Measurements from ENCODE around the gene ITGB6. TPM values are rescaled to one million over a fixed set of nuclear protein-coding genes. Genes with fewer than 3 reads are reported as not detected.
"Not testable (repeated sequence)": the region's sequence is repeated elsewhere in the genome, so short reads cannot be mapped to it uniquely, and the experiment has no call there.

The ITGB6 gene
- total RNA-seq, 1 donor from 2014 or later = not detected

DNA sequence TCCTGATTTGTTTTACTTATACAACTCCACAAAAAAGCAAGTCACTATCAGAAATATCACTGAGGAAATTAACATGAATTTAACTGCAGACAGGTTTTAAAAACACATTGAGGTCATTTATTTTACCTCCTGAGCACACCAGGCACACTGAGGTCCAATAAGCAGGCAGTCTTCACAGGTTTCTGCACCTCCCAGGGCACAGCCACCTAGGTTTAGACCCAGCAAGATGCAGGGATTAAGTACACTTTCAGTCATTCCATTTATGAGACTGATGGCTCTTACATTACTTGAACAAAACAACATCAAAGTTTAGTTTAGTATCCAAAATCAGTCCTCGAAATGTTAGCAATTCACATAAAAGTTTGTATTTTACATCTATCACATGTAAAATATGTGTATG, 1.0 kb downstream of the ITGB6 start:
- H3K4me1 Mint-ChIP-seq (ENCODE audit: low read depth) = no peaks in the 10 kb centered on the region
- DNase-seq (ENCODE audit: low spot score) = no peak

DNA sequence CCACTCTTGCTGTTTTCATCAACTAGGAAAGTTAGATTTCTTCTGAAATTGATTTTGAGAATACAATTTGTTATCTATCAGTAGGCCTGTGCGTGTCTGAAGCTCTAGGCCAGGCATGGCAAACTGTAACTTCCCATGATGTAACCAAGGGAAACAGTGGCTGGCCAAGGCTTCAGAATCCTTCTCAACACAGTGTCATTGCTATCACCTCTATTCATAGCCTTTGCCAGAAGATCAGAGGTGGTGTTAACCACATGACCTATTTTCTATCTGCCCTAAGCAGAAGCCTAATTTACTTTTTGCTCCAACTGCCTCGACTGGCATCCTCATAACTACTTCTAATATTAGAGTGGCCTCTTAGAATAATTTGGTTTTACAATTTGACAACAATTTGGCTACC, 2.5 kb downstream of the ITGB6 start:
- no peaks in the 10 kb centered on the region for H3K9me3 Mint-ChIP-seq
- intact Hi-C loops (cut with micrococcal nuclease) = no loop called here

More for the DNA sequence above, 1.0 kb downstream of the ITGB6 start:
- Mint-ChIP-seq H3K9me3 (no peaks in the 10 kb centered on the region), H3K36me3 (ENCODE audit: low read depth) (no peaks in the 10 kb centered on the region), H3K4me3 (no peak overlapping the region), H3K27me3 (ENCODE audit: insufficient read depth) (no peaks in the 10 kb centered on the region), H3K27ac (no peak overlapping the region)
- intact Hi-C loops (cut with micrococcal nuclease) = no loop called here

DNA sequence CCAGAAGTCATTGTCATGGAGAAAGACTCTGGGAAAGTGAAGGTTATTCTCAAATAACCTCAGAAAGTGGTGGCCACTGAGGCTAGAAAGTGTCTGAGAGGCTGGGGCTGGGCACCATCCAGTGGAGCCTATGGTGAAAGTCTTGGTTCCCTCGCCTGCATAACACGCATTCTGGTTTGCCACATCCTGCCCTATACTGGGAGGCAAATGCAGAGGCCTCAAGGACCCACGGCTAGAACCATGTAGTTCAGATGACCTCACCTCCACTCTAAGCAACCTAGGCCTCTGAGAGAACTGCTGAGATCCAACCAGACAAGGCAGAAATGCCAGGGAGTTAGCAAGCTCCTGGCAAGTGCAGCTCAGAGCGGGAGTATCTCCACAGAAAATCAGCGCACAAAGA, 5.1 kb downstream of the ITGB6 start:
- H3K36me3 Mint-ChIP-seq (ENCODE audit: low read depth) = no peaks in the 10 kb centered on the region
- no peak overlapping the region for H3K27ac Mint-ChIP-seq
- peaks cover 4% of the 10 kb centered on the region for H3K27me3 Mint-ChIP-seq (ENCODE audit: insufficient read depth)
- no peaks in the 10 kb centered on the region for H3K4me1 Mint-ChIP-seq (ENCODE audit: low read depth)
- DNase-seq (ENCODE audit: low spot score) = no peak
- H3K9me3 Mint-ChIP-seq = no peaks in the 10 kb centered on the region
- no peak overlapping the region for H3K4me3 Mint-ChIP-seq
- intact Hi-C loops (cut with micrococcal nuclease) = no loop called here

More for the DNA sequence above, 2.5 kb downstream of the ITGB6 start:
- no peak overlapping the region for H3K27ac Mint-ChIP-seq
- H3K4me1 Mint-ChIP-seq (ENCODE audit: low read depth) = no peaks in the 10 kb centered on the region
- H3K4me3 Mint-ChIP-seq = no peak overlapping the region
- peaks cover 4% of the 10 kb centered on the region for H3K27me3 Mint-ChIP-seq (ENCODE audit: insufficient read depth)
- no peak for DNase-seq (ENCODE audit: low spot score)
- no peaks in the 10 kb centered on the region for H3K36me3 Mint-ChIP-seq (ENCODE audit: low read depth)

DNA sequence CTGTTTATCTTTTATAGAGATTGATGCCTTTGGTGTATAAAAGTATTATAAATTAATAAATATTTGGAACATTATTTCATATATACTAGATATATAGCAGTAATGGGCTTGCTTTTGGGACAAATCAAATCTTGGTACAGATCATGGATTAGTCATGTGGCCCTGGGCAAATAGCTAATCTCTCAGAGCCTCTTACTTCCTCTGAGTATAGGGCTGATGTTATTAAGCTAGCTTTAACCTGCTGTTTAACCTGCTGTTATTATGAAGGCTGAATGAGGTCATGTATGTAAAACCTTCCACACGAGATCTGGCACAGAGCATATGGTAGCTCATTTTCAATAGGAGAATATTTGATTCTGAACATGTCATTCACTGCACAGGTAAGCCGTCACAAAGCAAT, 5.7 kb downstream of the ITGB6 start:
- H3K36me3 Mint-ChIP-seq (ENCODE audit: low read depth) = no peaks in the 10 kb centered on the region
- H3K9me3 Mint-ChIP-seq = no peaks in the 10 kb centered on the region
- no peak for DNase-seq (ENCODE audit: low spot score)
- H3K27ac Mint-ChIP-seq = no peak overlapping the region
- no peak overlapping the region for H3K4me3 Mint-ChIP-seq
- H3K27me3 Mint-ChIP-seq (ENCODE audit: insufficient read depth) = peaks cover 4% of the 10 kb centered on the region
- no peaks in the 10 kb centered on the region for H3K4me1 Mint-ChIP-seq (ENCODE audit: low read depth)
- intact Hi-C loops (cut with micrococcal nuclease) = no loop called here

DNA sequence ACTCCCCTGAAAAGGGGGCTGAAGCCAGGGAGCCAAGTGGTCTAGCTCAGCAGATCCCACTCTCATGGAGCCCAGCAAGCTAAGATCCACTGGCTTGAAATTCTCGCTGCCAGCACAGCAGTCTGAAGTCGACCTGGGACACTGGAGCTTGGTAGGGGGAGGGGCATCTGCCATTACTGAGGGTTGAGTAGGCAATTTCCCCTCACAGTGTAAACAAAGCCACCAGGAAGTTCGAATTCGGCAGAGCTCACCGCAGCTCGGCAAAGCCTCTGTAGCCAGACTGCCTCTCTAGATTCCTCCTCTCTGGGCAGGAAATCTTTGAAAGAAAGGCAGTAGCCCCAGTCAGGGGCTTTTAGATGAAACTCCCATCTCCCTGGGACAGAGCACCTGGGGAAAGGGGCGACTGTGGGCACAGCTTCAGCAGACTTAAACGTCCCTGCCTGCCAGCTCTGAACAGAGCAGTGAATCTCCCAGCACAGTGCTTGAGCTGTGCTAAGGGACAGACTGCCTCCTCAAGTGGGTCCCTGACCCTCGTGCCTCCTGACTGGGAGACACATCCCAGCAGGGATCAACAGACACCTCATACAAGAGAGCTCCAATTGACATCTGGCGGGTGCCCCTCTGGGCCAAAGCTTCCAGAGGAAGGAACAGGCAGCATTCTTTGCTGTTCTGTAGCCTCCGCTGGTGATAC, 18.8 kb downstream of the ITGB6 start:
- H3K27me3 Mint-ChIP-seq (ENCODE audit: insufficient read depth); H3K9me3 Mint-ChIP-seq; H3K4me3 Mint-ChIP-seq; H3K27ac Mint-ChIP-seq; intact Hi-C loops (cut with micrococcal nuclease); H3K4me1 Mint-ChIP-seq (ENCODE audit: low read depth); H3K36me3 Mint-ChIP-seq (ENCODE audit: low read depth): not testable (repeated sequence)
- DNase-seq (ENCODE audit: low spot score) = peak; percentile 5

DNA sequence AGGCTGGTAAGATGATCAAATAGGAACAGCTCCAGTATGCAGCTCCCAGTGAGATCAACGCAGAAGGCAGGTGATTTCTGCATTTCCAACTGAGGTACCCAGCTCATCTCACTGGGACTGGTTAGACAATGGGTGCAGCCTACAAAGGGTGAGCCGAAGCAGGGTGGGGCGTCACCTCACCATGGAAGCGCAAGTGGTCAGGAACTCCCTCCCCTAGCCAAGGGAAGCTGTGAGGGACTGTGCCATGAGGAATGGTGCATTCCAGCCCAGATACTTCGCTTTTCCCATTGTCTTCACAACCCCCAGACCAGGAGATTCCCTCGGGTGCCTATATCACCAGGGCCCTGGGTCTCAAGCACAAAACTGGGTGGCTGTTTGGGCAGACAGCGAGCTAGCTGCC, 19.4 kb downstream of the ITGB6 start:
- H3K27me3 Mint-ChIP-seq (ENCODE audit: insufficient read depth); H3K27ac Mint-ChIP-seq; intact Hi-C loops (cut with micrococcal nuclease); H3K4me1 Mint-ChIP-seq (ENCODE audit: low read depth); H3K36me3 Mint-ChIP-seq (ENCODE audit: low read depth); H3K9me3 Mint-ChIP-seq; DNase-seq (ENCODE audit: low spot score); H3K4me3 Mint-ChIP-seq: not testable (repeated sequence)

DNA sequence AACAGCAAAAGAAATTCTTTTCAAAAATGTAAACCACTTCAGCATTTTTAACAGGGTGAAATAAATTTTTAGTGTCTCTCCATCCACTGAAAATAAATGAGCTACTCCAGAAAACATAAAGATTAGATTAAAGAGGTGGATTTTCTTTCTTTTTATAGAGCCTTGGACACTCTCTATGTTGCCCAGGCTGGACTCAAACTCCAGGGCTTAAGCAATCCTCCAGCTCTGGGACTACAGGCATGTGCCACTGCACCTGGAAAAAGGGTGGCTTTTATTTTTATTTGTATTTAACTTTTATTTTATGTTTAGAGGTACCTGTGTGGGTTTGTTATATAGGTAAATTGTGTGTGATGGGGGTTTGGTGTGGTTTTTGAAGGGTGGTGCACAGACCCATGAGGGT, 19.9 kb downstream of the ITGB6 start:
- H3K36me3 Mint-ChIP-seq (ENCODE audit: low read depth) = no peaks in the 10 kb centered on the region
- intact Hi-C loops (cut with micrococcal nuclease) = no loop called here
- H3K9me3 Mint-ChIP-seq = no peaks in the 10 kb centered on the region
- DNase-seq (ENCODE audit: low spot score) = no peak
- peaks cover 3% of the 10 kb centered on the region for H3K27me3 Mint-ChIP-seq (ENCODE audit: insufficient read depth)
- no peak overlapping the region for H3K4me3 Mint-ChIP-seq
- no peaks in the 10 kb centered on the region for H3K4me1 Mint-ChIP-seq (ENCODE audit: low read depth)
- no peak overlapping the region for H3K27ac Mint-ChIP-seq

DNA sequence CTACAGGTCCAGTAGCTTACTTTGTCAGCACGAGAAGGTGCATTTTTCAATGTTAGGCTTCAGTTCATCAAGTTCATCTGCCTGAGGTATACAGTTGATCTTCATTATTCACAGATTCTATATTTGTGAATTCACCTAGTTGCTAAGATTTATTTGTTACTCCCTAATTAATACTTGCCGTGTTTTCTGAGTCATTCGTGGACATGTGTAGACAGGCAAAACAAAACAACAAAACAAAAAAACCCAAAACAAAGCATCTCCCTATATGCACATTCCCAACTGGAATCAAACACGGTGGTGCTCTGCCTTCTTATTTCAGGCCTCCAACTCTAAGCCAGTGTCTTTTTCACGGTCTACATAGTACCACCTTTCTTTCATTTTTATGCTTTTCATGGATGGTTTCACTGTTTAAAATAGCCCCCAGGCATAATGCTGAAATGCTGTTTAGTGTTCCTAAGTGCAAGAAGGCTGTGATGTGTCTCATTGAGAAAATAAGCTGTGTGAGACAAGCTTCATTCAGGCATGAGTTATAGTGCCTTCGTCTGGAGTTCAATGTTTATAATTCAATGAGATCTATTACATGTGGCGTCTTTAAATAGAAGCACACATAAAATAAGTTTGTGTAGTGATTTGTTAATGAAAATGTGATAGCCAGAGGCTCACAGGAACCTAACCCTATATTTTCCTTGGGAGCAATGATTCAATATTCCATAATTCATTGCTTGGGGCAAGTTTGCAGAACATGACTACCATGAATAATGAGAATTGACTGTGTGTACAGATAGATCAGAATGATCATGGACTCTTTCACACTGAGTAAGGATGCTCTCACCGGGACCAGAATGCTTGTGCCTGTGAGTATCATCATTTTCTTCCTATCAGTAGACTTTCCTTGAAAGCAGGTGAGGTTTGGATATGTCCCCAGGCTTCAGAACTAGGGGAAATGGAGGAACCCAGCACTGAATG, 24.6 kb downstream of the ITGB6 start:
- no peak overlapping the region for H3K27ac Mint-ChIP-seq
- DNase-seq (ENCODE audit: low spot score) = no peak
- no peaks in the 10 kb centered on the region for H3K4me1 Mint-ChIP-seq (ENCODE audit: low read depth)
- H3K27me3 Mint-ChIP-seq (ENCODE audit: insufficient read depth) = no peaks in the 10 kb centered on the region
- H3K36me3 Mint-ChIP-seq (ENCODE audit: low read depth) = no peaks in the 10 kb centered on the region
- no peaks in the 10 kb centered on the region for H3K9me3 Mint-ChIP-seq
- H3K4me3 Mint-ChIP-seq = no peak overlapping the region
- intact Hi-C loops (cut with micrococcal nuclease) = no loop called here

DNA sequence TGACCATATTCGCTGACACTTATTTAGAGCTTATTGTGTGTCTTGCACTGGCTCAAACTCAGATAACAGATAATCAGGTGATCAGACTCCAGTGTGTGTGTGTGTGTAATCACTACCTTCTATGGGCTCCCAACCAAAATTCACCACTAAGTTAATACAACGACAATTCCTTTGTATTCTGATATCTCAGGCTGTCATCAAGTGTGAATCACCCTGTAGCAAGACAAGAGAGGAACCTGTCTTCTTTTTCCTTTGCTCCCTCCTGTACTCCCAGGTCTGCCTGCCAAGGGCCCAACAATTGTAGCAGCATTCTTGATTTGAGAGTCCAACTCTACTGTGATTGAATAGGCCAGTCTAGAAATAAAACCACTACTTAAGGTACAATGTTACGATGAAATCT, 25.8 kb downstream of the ITGB6 start:
- H3K36me3 Mint-ChIP-seq (ENCODE audit: low read depth) = no peaks in the 10 kb centered on the region
- no peak overlapping the region for H3K4me3 Mint-ChIP-seq
- intact Hi-C loops (cut with micrococcal nuclease) = no loop called here
- no peaks in the 10 kb centered on the region for H3K27me3 Mint-ChIP-seq (ENCODE audit: insufficient read depth)
- H3K4me1 Mint-ChIP-seq (ENCODE audit: low read depth) = no peaks in the 10 kb centered on the region
- DNase-seq (ENCODE audit: low spot score) = no peak
- no peak overlapping the region for H3K27ac Mint-ChIP-seq
- H3K9me3 Mint-ChIP-seq = no peaks in the 10 kb centered on the region

DNA sequence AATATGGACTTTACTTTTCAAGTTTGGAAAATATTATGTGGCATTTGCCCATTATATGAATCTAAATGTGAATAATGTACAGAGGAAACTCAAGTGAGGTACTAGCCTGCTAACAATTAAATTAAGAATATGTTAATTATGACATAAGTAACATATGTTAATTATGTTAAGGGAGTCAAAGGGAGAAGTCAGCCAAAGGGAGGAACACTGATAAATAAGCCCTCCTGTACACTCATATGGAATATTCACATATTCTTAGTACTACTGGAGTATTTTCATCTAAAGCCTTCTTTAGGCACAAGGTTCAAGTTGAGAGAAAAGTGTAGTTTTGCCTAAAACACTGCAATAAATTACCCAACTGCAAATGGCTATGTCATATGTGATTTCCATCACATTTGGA, 30.1 kb downstream of the ITGB6 start:
- Mint-ChIP-seq H3K9me3 (no peaks in the 10 kb centered on the region), H3K36me3 (ENCODE audit: low read depth) (no peaks in the 10 kb centered on the region), H3K4me3 (no peak overlapping the region), H3K27ac (no peak overlapping the region), H3K27me3 (ENCODE audit: insufficient read depth) (no peaks in the 10 kb centered on the region), H3K4me1 (ENCODE audit: low read depth) (no peaks in the 10 kb centered on the region)
- DNase-seq (ENCODE audit: low spot score) = no peak
- intact Hi-C loops (cut with micrococcal nuclease) = no loop called here

DNA sequence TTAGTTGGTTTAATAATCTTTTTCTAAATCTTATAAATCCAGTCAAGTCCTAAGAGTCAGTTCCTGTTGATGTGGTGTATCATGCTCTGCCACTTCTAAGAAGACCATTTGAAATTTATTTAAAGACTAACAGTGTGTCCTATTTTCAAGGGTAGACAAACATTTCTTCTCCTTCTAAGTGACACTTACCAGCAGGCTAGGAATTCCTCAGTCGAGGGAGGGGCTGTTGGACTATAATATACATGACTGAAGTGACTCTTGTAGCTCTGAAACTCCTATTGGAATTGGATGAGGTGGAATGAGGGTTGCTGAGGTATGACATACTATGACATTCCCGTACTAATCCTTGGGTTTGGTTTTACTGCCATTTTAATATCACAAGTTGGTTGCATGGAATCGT, 30.6 kb downstream of the ITGB6 start:
- Mint-ChIP-seq H3K4me3 (no peak overlapping the region), H3K27ac (no peak overlapping the region), H3K4me1 (ENCODE audit: low read depth) (no peaks in the 10 kb centered on the region), H3K9me3 (no peaks in the 10 kb centered on the region), H3K36me3 (ENCODE audit: low read depth) (no peaks in the 10 kb centered on the region), H3K27me3 (ENCODE audit: insufficient read depth) (no peaks in the 10 kb centered on the region)
- no peak for DNase-seq (ENCODE audit: low spot score)
- intact Hi-C loops (cut with micrococcal nuclease) = no loop called here

DNA sequence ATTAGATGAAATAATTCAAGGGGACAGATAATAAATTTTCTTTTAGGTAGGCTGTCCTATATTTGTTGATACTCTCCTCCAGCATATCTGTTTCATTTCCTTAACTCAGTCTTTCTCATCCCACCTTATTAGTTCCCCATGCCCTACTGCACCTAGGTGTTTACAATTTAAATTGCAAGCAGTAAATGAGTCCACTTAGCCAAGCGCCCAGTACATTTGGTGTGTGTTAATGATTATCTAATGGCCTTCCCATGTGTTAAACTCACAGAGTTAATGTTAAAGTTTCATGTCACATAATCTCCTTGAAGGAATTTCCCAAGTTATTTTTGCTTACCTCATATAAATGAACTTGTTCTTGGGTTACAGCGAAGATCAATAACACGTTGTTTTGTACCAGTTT, 31.2 kb downstream of the ITGB6 start:
- Mint-ChIP-seq H3K9me3 (no peaks in the 10 kb centered on the region), H3K27me3 (ENCODE audit: insufficient read depth) (no peaks in the 10 kb centered on the region), H3K4me3 (no peak overlapping the region), H3K36me3 (ENCODE audit: low read depth) (no peaks in the 10 kb centered on the region), H3K27ac (no peak overlapping the region), H3K4me1 (ENCODE audit: low read depth) (no peaks in the 10 kb centered on the region)
- no peak for DNase-seq (ENCODE audit: low spot score)
- intact Hi-C loops (cut with micrococcal nuclease) = no loop called here

DNA sequence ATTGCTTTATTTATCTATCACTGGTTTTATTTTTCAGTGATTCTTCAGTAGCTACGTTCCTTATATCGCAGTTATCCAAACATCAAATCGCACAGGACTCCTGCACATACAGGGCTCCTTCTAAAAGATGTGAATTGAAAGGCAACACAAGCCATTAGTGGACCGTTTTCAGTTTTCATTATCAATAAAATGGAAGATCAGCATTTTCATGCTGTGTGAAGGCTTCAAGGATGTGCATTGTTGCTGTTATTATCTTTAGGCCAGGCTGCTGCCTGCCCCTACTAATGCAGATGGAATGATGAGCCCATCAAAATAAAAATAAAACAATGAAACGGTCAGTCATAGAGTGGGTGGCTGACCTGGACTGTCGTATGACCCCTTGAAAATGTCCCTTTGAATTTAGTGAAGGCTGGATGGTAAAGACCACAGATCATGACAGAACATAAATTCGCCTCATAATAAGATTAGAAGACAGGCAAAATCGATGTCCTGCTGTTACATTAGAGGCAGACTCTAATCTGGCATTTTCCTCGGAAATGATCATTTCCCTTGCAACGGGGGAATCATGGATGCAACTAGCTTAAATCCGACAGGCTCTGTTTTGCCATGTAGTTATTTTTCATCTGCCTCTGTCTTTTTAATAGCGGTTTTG, 32.9 kb downstream of the ITGB6 start:
- Mint-ChIP-seq H3K9me3 (no peaks in the 10 kb centered on the region), H3K4me1 (ENCODE audit: low read depth) (no peaks in the 10 kb centered on the region), H3K4me3 (no peak overlapping the region), H3K27ac (no peak overlapping the region), H3K36me3 (ENCODE audit: low read depth) (no peaks in the 10 kb centered on the region), H3K27me3 (ENCODE audit: insufficient read depth) (no peaks in the 10 kb centered on the region)
- no peak for DNase-seq (ENCODE audit: low spot score)
- intact Hi-C loops (cut with micrococcal nuclease) = no loop called here

Data from activated T-helper 1 cell treated with anti-CD3 and anti-CD28 coated beads, Interleukin-12 subunit alpha, Interleukin-12 subunit beta, Interleukin-2, Interleukin-4 antibody, amounts not matched to agents 30 ng/mL and 10 ng/mL and 1 ng/mL, durations not matched to agents 14 hours and 24 hours and 36 hours (primary cell).